ENCODE results near the gene MALSU1.

- no peak for TF ChIP-seq POLR2A (IDR thresholded peaks at IDR 0.05)
- no peak for TF ChIP-seq CTCF (IDR thresholded peaks at IDR 0.05)
These were observed 39.3 kb downstream of the MALSU1 start for GRCh38 chr7:23338439-23338838.

Measured in right lobe of liver (tissue), 4 donors.